HUDEP-2 (cell line): ENCODE data around the gene CUL1.
"Not testable (repeated sequence)": the region's sequence is repeated elsewhere in the genome, so short reads cannot be mapped to it uniquely, and the experiment has no call there.

Source experiments
- DNase-seq, 76 experiments: peaks; one replicate each; lab custom pipeline; 2025; ENCODE audit not compliant: unreplicated experiment in 76 of 76; lab: John Stamatoyannopoulos, UW

Gene CUL1

DNA sequence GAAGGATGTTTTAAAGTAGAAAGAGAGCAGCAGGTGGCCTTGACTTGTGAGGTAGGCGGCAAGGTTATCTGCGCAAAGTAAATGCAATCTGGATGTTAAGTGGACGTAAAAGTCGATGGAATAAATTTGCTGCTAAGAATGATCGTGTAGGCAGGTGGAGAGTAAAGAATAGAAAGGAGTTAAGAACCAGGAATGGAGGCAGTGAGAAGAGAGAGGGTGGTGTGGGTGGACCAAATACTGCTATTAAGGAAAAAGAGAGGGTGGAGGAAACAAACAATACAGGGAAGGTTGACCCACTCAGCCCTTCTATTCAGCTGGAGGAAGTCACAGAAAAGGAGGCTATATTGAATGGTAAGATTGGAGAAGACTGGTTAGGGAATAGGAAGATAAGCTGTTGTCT is 1.9 kb upstream of the CUL1 start:
- no peak for DNase-seq

DNA sequence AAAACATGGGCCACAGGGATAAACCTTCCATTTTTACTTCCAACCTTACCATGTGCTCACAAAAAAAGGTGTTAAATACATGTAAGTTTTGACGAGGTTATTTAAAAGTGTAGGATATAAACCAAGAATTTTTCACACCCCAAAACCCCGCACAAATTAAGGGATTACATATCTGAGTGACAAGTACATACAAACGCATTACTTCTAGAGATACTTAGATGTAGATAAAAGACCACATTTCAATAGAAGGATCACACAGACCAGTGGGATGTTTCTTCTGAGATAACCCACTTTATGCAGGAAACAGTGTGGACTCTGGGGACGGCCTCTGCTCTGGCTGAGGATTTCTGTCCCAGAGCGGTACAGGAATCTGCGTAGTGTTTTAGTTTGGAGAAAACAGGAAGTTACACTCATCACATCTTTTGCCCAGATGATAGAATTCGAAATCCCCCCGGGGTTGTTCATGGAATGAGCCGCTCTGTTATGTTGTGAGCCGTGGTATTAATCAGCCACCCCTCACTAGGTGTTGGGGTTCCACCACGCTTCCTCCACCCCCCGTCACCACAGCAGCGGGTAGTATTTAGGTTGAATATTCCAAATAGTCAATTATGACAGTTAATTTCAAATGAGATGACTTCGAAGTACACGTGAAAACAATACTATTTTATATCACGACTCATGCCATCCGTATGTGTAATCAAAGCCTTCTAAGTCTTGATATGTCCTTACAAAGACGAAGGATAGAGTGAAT is 1.3 kb upstream of the CUL1 start:
- peak in 3 of 76 experiments; percentile 10 to 20 (median 13) for DNase-seq

- peak in 2 of 76 experiments; percentile 10 to 46 for DNase-seq
Observed at GRCh38 chr7:148698007-148698396, 701 bp upstream of the CUL1 start.

- DNase-seq, result peak in 20 of 76 experiments; percentile 7 to 50 (median 29)
Observed at GRCh38 chr7:148699024-148699781, 500 bp downstream of the CUL1 start.

GRCh38 chr7:148699782-148700629 is 1.3 kb downstream of the CUL1 start:
- peak in 11 of 76 experiments; percentile 6 to 50 (median 28) for DNase-seq

- peak in 47 of 76 experiments; percentile 5 to 67 (median 41) for DNase-seq
Observed at GRCh38 chr7:148700661-148701064, 2.0 kb downstream of the CUL1 start.

DNA sequence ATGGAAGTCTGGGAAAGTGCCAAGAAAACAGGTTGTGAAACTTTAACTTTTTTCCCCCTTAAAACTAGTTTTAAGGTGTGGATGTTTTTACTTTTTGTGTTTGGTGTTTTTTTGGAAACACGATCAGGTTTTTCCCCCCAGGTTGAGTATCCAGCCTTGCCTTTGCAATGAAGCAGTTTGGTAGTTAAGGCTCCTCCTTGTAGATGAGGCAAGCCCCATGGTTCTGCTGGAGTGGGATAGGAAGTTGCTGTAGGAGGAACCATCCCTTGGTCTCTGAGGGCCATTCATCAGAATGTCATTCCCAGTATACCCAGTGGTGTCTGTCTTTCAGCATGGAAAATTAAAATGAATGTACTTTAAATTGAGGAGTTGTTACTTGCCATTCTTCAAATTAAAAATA is 2.7 kb downstream of the CUL1 start:
- DNase-seq, result no peak

GRCh38 chr7:148702876-148703670 is 4.4 kb downstream of the CUL1 start:
- no peak for DNase-seq

DNA sequence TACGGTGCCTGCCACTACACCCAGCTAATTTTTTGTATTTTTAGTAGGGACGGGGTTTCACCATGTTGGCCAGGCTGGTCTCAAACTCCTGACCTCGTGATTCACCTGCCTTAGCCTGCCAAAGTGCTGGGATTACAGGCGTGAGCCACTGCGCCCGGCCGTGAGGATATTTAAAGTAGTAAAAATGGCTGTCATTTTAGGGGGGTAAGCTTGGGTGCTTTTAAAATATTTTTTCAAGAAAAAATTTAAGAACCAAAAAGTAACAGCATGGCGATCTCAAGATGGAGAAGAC is 4.9 kb downstream of the CUL1 start:
- DNase-seq, result not testable (repeated sequence)

DNA sequence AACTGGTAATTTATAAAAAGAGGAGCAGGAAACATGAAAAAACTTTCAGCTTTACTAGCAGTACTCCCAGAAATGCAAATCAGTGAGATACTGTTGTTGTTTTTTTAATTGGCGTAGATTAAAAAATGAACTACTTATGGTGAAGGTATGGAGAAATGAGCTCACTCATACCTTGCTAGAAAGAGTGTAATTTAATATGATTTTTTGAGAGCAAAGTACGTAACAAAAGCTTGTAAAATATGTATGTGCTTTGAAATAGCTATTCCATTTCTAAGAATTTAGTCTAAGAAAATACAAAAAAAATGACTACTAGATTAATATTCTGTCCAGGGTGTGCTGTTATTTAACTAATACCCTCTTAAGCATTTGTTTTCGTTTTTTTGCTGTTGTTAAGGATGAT is 5.5 kb downstream of the CUL1 start:
- no peak for DNase-seq

DNA sequence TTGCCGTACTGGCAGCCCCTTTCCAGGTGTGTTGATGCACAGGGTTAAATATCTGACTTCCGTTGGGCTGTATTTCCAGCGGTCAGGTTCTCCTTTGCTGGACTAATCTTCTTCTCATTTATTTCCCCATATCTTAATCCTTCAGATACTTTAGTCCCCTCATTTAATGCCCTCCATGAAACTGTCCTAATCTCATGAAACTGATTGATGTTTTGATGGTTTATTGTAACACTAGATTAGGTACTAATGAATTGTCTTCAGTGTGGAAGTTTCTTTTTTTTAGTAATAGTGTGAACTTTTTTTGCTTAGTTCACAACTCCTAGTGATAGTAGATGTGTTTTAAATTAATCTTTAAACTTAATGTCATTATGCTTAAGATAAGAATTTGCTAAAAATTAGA is 6.3 kb downstream of the CUL1 start:
- DNase-seq, result no peak

DNA sequence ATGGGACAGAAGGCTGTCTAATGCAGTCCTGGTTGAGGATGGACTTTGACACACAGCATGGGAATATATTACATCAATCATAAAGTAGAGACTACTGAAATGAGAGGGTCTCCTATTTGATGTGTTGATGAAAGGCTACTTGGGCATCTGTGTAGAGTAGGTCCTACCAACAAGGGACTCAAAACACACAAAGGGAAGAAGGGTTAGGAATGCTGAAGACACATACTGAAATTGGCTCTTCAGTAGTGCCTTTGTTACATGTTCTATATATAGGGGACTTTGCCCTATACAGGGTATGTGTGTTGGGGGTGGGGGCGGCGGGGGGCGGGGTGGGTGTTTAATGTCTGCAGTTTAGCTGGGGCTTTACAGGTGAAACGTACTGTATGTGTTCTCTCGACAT is 7.7 kb downstream of the CUL1 start:
- DNase-seq, result no peak

DNA sequence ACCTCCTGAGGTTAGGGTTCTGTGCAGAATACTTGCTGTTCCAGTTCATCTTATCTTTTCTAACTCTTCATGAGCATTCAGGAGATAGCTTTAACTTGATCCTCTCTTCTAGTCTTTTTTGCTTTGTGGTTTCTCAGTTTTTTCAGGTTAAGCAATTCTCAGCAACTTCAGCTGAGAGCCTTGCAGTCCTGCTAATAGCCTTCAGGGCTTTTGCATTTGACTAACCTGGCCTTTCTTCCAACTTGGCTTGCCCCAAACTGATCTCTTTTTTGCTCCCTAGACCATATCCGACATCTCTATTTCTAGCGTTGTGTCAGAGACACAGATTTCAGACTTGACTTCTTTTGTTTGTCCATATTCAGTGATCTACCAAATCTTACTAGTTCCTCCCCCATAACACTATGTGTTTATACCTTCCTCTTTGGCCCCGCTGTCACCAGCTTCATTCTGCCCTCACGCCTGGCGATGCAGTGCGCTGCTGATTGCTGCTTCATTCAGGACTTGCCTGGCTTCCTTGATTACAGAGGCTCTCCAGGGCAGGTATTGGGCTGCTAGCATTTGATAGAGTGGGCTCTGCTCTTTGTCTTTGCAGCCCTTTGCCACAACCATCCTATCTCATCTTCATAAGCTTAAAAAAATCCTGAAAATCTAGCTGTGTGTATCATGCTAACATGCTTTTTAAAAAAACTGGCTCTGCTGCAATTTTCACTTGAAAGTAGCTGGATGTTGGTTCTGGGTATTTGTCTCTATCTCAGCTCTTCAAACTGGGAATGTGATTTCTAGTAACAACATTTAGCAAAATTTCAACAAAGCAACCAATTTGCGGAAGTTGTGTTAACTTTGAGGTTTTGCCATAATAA is 9.6 kb downstream of the CUL1 start:
- DNase-seq, result peak in 22 of 76 experiments; percentile 4 to 44 (median 18)

GRCh38 chr7:148709014-148709413 is 10.3 kb downstream of the CUL1 start:
- no peak for DNase-seq

- not testable (repeated sequence) for DNase-seq
Observed at GRCh38 chr7:148710426-148710825, 11.7 kb downstream of the CUL1 start.

GRCh38 chr7:148711191-148712102 is 12.7 kb downstream of the CUL1 start:
- no peak for DNase-seq

DNA sequence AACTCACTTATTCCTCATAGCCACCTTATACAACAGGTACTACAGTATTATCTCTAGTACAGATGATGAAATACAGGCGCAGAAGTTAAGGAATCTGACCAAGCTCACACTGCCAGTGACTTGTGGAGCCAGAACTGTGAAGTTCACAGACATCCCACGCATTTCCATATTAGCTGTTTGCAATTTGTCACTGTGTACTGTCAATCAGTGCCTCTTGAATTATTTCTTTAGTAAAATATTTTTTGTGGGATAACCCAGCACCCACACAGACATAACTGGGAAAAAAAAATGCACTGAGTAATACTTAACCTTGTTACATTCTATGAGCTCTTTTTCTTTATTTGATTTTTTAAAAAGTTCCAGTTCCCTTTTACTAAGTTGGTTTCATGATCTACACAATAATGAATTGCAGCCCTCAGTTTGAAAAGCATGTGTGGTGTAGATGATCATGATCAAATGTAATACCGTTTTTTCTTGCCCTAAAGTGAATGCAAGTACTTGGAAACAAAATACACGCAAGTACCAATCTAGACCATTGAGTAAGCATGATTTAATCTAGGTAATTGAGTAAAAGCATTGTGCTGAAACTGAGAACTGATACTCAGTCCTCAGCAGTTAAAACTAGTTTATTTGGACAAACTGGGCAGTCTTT is 14.1 kb downstream of the CUL1 start:
- DNase-seq, result no peak

GRCh38 chr7:148714498-148714897 is 15.8 kb downstream of the CUL1 start:
- no peak for DNase-seq
